HL-60 (cell line): Measurements from ENCODE around the gene HEPN1.

Experiments
- DNase-seq, 2 experiments: peaks; one replicate each; pipeline ENCODE4 v3.0.0-alpha.2; 2010 to 2020; ENCODE audit warnings: low read depth in 1 of 2, low spot score in 1 of 2
- H3K27ac ChIP-seq: fragments of 250-450 bp; sonication (Bioruptor Pico); replicated peaks from 2 replicates; pipeline ENCODE4 v1.5.1; 2020; ENCODE audit warnings: mild to moderate bottlenecking, moderate library complexity
- H3K27me3 ChIP-seq: fragments of 250-450 bp; sonication (Bioruptor Pico); 2 replicates; pipeline ENCODE4 v1.5.1; 2021; ENCODE audit warnings: mild to moderate bottlenecking, moderate library complexity; ENCODE audit not compliant: insufficient read depth, poor library complexity, severe bottlenecking
- H3K4me3 ChIP-seq: replicated peaks from 2 replicates; pipeline ENCODE4 v1.5.1; 2011; ENCODE audit warnings: mild to moderate bottlenecking, control low read depth, low read length; ENCODE audit not compliant: insufficient read depth
- CTCF ChIP-seq: IDR thresholded peaks from one replicate; pipeline ENCODE4 v1.5.1; 2011; ENCODE audit warnings: low read length, control low read depth, inconsistent platforms; ENCODE audit not compliant: insufficient read depth
- GABPA ChIP-seq: IDR thresholded peaks from 2 replicates; pipeline ENCODE4 v1.6.1; 2012; ENCODE audit warnings: low read depth
- POLR2AphosphoS5 ChIP-seq: IDR thresholded peaks from 2 replicates; pipeline ENCODE4 v1.6.1; 2012; ENCODE audit warnings: low read depth
- REST ChIP-seq: IDR thresholded peaks from 2 replicates; pipeline ENCODE4 v1.6.1; 2012; ENCODE audit warnings: low read depth; ENCODE audit not compliant: insufficient replicate concordance
- SPI1 ChIP-seq: IDR thresholded peaks from 2 replicates; pipeline ENCODE4 v1.6.1; 2012; ENCODE audit warnings: low read depth, mild to moderate bottlenecking, borderline replicate concordance

Gene HEPN1

GRCh38 chr11:124917115-124917637 lies 1.9 kb upstream of the HEPN1 start:
- no peak overlapping the region for H3K4me3 ChIP-seq
- TF ChIP-seq REST (no peak), CTCF (no peak)
- peak; percentile 4 to 48 for DNase-seq
- H3K27me3 ChIP-seq = no peaks in the 10 kb centered on the region
- no peak overlapping the region for H3K27ac ChIP-seq

- no peaks in the 10 kb centered on the region for H3K27me3 ChIP-seq
- no peak overlapping the region for H3K4me3 ChIP-seq
- no peak for DNase-seq
- no peak for TF ChIP-seq GABPA
- TF ChIP-seq CTCF = no peak
- no peak for TF ChIP-seq POLR2AphosphoS5
- no peak; the same call in 1 of the 2 replicates for TF ChIP-seq SPI1
- no peak for TF ChIP-seq REST
- H3K27ac ChIP-seq = no peak overlapping the region
Observed at GRCh38 chr11:124919898-124920297, 848 bp downstream of the HEPN1 start.

- H3K27me3 ChIP-seq = no peaks in the 10 kb centered on the region
- H3K4me3 ChIP-seq = no peak overlapping the region
- DNase-seq = no peak
- no peak overlapping the region for H3K27ac ChIP-seq
- no peak for TF ChIP-seq REST
- TF ChIP-seq SPI1 = no peak
- TF ChIP-seq POLR2AphosphoS5 = no peak
- TF ChIP-seq CTCF = no peak
- TF ChIP-seq GABPA = no peak
Observed at GRCh38 chr11:124920356-124920755, 1.3 kb downstream of the HEPN1 start.
